Heart left ventricle (tissue), 13 donors: ENCODE data around the gene MRPL27.

Source experiments
- CTCF ChIP-seq, 12 donors: fragments of 200-600 bp; sonication (generic) in 4 of 12; IDR thresholded peaks; one replicate each; pipeline versions ENCODE4 v1.5.0 to v1.8.0; 2018 to 2022; ENCODE audit warnings: antibody characterized with exemption in 12 of 12, mild to moderate bottlenecking in 5 of 12
- POLR2A ChIP-seq, 2 donors: fragments of 450-650 bp; IDR thresholded peaks; one replicate each; pipeline ENCODE4 v1.6.1; 2017; ENCODE audit warnings: antibody characterized with exemption in 2 of 2, mild to moderate bottlenecking in 2 of 2, moderate library complexity in 2 of 2
- donor health status: ischemic (EF 13 %, LVEDD 7.1; RV severe dilation, severe dysfunction).
- donor health status: DM: no; HTN: yes; CAD: no.
- donor health status: DM: no; HTN: no; CAD: no.
- donor health status: ischemic (EF 25% LVEDD 6.9; RV normal size, moderate dysfunction).
- donor health status: ischemic (EF 25% LVEDD 5.7; RV mildly dilated, moderate dysfunction).
- donor health status: ischemic (EF 35%, LVEDD 5.7; RV mildly dilated, moderate dysfunction).
- donor health status: nonischemic (EF 11% LVEDD 7.7; RV severe dilation, severe dysfunction).
- donor health status: DM: yes; HTN: yes; CAD: no.
- donor health status: PGD.
- donor health status: ischemic (EF 29% LVEDD 5.4; RV normal size, mild dysfunction).
- donor health status: nonischemic (EF 23%, LVEDD 6.1; RV moderate dilation, normal function).

- no peak for TF ChIP-seq CTCF (IDR thresholded peaks at IDR 0.05)
- no peak for TF ChIP-seq POLR2A (IDR thresholded peaks at IDR 0.05)
Observed at GRCh38 chr17:50392621-50393020, 19.6 kb upstream of the MRPL27 start.
